ENCODE results near the gene NHERF2. TPM values are rescaled to one million over a fixed set of nuclear protein-coding genes. Genes with fewer than 3 reads are reported as not detected.

Gene NHERF2
- total and polyA plus RNA-seq, 2 of the 4 experiments (the other 2 are of a cell fraction) = 18.6 to 77.8 TPM

DNA sequence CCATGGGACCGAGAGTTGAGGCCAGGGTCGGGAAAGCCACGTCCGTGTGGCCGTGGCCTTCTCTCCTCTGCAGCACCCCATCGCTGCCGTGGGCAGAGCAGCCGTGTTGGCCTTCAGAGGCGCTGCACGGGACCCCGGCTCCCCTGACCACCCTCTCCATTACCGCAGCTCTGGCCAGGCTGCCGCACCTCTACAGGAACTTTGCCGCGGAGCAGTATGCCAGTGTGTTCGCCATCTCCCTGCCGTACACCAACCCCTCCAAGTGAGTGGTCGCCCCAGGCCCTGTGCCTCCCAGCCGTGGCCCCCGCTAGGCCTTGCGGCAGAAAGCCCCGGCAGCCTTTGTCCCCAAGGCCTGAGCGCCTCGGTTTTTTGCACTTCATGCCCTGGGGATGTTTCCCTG is 48.9 kb downstream of the NHERF2 start:
- H2BK20ac ChIP-seq (ENCODE audit: low read depth, low read length) = no peak overlapping the region

More for the DNA sequence above, 48.9 kb downstream of the NHERF2 start:
- no peak overlapping the region for H3K14ac ChIP-seq (replicated peaks; ENCODE audit: low read depth, low read length)
- TF ChIP-seq CEBPB (IDR thresholded peaks at IDR 0.05; ENCODE audit: low read depth, low read length) (no peak), MAZ (IDR thresholded peaks at IDR 0.05; ENCODE audit: borderline replicate concordance, low read depth, low read length) (no peak), BHLHE40 (IDR thresholded peaks at IDR 0.05; ENCODE audit: low read depth, low read length) (no peak), SMC3 (IDR thresholded peaks at IDR 0.05; ENCODE audit: low read depth, low read length) (no peak), FOS (IDR thresholded peaks at IDR 0.05; ENCODE audit: low read depth, low read length) (no peak), POLR2A (IDR thresholded peaks at IDR 0.05; ENCODE audit: low read depth, low read length) (no peak)
- TF ChIP-seq, protein P1, sequence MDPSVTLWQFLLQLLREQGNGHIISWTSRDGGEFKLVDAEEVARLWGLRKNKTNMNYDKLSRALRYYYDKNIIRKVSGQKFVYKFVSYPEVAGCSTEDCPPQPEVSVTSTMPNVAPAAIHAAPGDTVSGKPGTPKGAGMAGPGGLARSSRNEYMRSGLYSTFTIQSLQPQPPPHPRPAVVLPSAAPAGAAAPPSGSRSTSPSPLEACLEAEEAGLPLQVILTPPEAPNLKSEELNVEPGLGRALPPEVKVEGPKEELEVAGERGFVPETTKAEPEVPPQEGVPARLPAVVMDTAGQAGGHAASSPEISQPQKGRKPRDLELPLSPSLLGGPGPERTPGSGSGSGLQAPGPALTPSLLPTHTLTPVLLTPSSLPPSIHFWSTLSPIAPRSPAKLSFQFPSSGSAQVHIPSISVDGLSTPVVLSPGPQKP (IDR thresholded peaks at IDR 0.05; ENCODE audit: borderline replicate concordance, low read depth, low read length) = no peak
- TF ChIP-seq, protein P2, sequence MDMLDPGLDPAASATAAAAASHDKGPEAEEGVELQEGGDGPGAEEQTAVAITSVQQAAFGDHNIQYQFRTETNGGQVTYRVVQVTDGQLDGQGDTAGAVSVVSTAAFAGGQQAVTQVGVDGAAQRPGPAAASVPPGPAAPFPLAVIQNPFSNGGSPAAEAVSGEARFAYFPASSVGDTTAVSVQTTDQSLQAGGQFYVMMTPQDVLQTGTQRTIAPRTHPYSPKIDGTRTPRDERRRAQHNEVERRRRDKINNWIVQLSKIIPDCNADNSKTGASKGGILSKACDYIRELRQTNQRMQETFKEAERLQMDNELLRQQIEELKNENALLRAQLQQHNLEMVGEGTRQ (IDR thresholded peaks at IDR 0.05; ENCODE audit: low read depth, low read length) = no peak
- H4K8ac ChIP-seq (ENCODE audit: low read depth in 2 of 2, low read length in 2 of 2) = no peak overlapping the region
- DNase-seq (no peak), ATAC-seq (ENCODE audit: low read depth) (no peak)
- in situ Hi-C loops (cut with MboI; ENCODE audit: low sequenced_read_pairs) (no loop called here), dilution Hi-C loops (cut with HindIII; ENCODE audit: low sequenced_read_pairs, unreplicated experiment) (no loop called here), intact Hi-C loops (cut with micrococcal nuclease) (no loop called here)
- H3K4me2 ChIP-seq (ENCODE audit: low read depth, low read length) = no peak overlapping the region
- no peak overlapping the region for H3K4ac ChIP-seq (ENCODE audit: low read depth, low read length)
- H4K91ac ChIP-seq (ENCODE audit: insufficient read depth, low read depth, low read length) = no peak overlapping the region
- H3K4me3 ChIP-seq (ENCODE audit: insufficient read depth, low read depth, low read length) = no peak overlapping the region
- H3K9ac ChIP-seq (ENCODE audit: low read depth, low read length) = no peak overlapping the region
- H3K27me3 ChIP-seq (ENCODE audit: control insufficient read depth, insufficient read depth, low read length) = no peaks in the 10 kb centered on the region
- H3K56ac ChIP-seq (ENCODE audit: extremely low read depth, insufficient read depth, low read length) = no peak overlapping the region
- no peak overlapping the region for H4K5ac ChIP-seq (ENCODE audit: low read depth, low read length)
- H2AK5ac ChIP-seq (ENCODE audit: low read depth, low read length) = no peak overlapping the region
- BruUV-seq (replicated peaks) = no TSS peak
- ChIA-PET POLR2A (ENCODE audit: unreplicated experiment) (no interaction called here), CTCF (interaction anchor here (0.7 kb wide), 1 partner anchor 10 kb away, joined by 5 read pairs; no protein-coding TSS in a partner anchor)
- H2BK5ac ChIP-seq (ENCODE audit: low read depth, low read length, poor library complexity, severe bottlenecking) = no peak overlapping the region
- no peak overlapping the region for H2BK15ac ChIP-seq (ENCODE audit: low read depth, low read length)
- H3K9me1 ChIP-seq (ENCODE audit: insufficient read depth, low read length) = no peaks in the 10 kb centered on the region
- H2BK120ac ChIP-seq (ENCODE audit: low read depth, low read length) = no peak overlapping the region
- H3K36me3 ChIP-seq (ENCODE audit: control insufficient read depth, insufficient read depth, low read length) = peaks cover 68% of the 10 kb centered on the region
- no peak overlapping the region for H2AFZ ChIP-seq (replicated peaks; ENCODE audit: low read length, poor library complexity)
- no peak overlapping the region for H3K27ac ChIP-seq (ENCODE audit: insufficient read depth, low read length)
- no peak overlapping the region for H2AK9ac ChIP-seq (replicated peaks; ENCODE audit: low read depth, low read length, poor library complexity)
- H3K9me3 ChIP-seq (ENCODE audit: control insufficient read depth, insufficient read depth, low read length) = no peaks in the 10 kb centered on the region
- H4K20me1 ChIP-seq (ENCODE audit: insufficient read depth, low read length) = no peaks in the 10 kb centered on the region; the same call in 1 of the 2 replicates
- 100% methylated on average over 6 of the region's 24 CpGs; no CpG with 5 or more reads in 1 of the 2 experiments for WGBS, 2 experiments (ENCODE audit: extremely low coverage in 2 of 2, insufficient read length in 1 of 2)
- no peak overlapping the region for H3K18ac ChIP-seq (ENCODE audit: low read depth, low read length)
- no peak overlapping the region for H3K23ac ChIP-seq (ENCODE audit: low read depth, low read length)
- no peaks in the 10 kb centered on the region for H3K4me1 ChIP-seq (ENCODE audit: control insufficient read depth, insufficient read depth, low read length)
- H3K79me1 ChIP-seq (ENCODE audit: low read depth in 1 of 2, low read length in 2 of 2) = no peaks in the 10 kb centered on the region; a peak in 2 of 4 replicates
